Measurements from ENCODE around the gene KMT2A. TPM values are rescaled to one million over a fixed set of nuclear protein-coding genes. Genes with fewer than 3 reads are reported as not detected.

Gene KMT2A
- total RNA-seq, 1 donor from 2014 or later: 25.6 TPM

- ATAC-seq: peak; percentile 45
Measured at GRCh38 chr11:118488480-118489109, 52.3 kb downstream of the KMT2A start.

GRCh38 chr11:118491041-118491440 lies 54.7 kb downstream of the KMT2A start:
- no peak for ATAC-seq

- no peak for ATAC-seq
Measured at GRCh38 chr11:118497831-118498230, 61.5 kb downstream of the KMT2A start.

- no peak for ATAC-seq
Measured at GRCh38 chr11:118503216-118503615, 66.9 kb downstream of the KMT2A start.

- ATAC-seq: no peak
Measured at GRCh38 chr11:118511601-118512000, 75.3 kb downstream of the KMT2A start.

GRCh38 chr11:118514103-118514502 lies 77.8 kb downstream of the KMT2A start:
- ATAC-seq: no peak

- ATAC-seq: no peak
Measured at GRCh38 chr11:118519549-118519948, 83.3 kb downstream of the KMT2A start.

GRCh38 chr11:118521892-118522311 lies 85.6 kb downstream of the KMT2A start:
- no peak for ATAC-seq

- peak; percentile 28 for ATAC-seq
Measured at GRCh38 chr11:118522571-118523072, 86.3 kb downstream of the KMT2A start.

- ATAC-seq: no peak
Measured at GRCh38 chr11:118524356-118524755, 88.1 kb downstream of the KMT2A start.

- no peak for ATAC-seq
Measured at GRCh38 chr11:118524757-118525470, 88.6 kb downstream of the KMT2A start.

GRCh38 chr11:118526688-118527087 lies 90.4 kb downstream of the KMT2A start:
- ATAC-seq: no peak

GRCh38 chr11:118527109-118527508 lies 90.8 kb downstream of the KMT2A start, which contains the start of gene TTC36:
Gene TTC36, plus strand, starts transcription at chr11:118527474. Its CDS starts 21 bp downstream, at chr11:118527495.
- ATAC-seq: no peak

GRCh38 chr11:118528511-118528910 lies 92.2 kb downstream of the KMT2A start:
- no peak for ATAC-seq

- ATAC-seq: no peak
Measured at GRCh38 chr11:118529584-118530175, 93.4 kb downstream of the KMT2A start.

- no peak for ATAC-seq
Measured at GRCh38 chr11:118530180-118530682, 93.9 kb downstream of the KMT2A start.

- ATAC-seq: peak; percentile 65
Measured at GRCh38 chr11:118530683-118531596, 94.6 kb downstream of the KMT2A start, which contains the start of gene TMEM25. Gene TMEM25, plus strand, starts transcription at chr11:118531192. Its CDS starts 610 bp downstream, at chr11:118531802.

- peak; percentile 2 for ATAC-seq
Measured at GRCh38 chr11:118531597-118532084, 95.3 kb downstream of the KMT2A start.

- ATAC-seq: no peak
Measured at GRCh38 chr11:118532091-118532490, 95.8 kb downstream of the KMT2A start.

GRCh38 chr11:118532852-118533768 lies 96.8 kb downstream of the KMT2A start:
- no peak for ATAC-seq
